Gastrocnemius medialis (tissue), 4 donors: ENCODE data around the gene PIGR.

ENCODE experiments used
- CTCF ChIP-seq, 5 experiments: fragments of 450-650 bp in 3 of 5; fragments of 200-600 bp in 2 of 5; sonication (generic) in 2 of 5; IDR thresholded peaks in 4 of 5; conservative IDR thresholded peaks in 1 of 5; 1 replicate in 4 of 5; 2 replicates in 1 of 5; pipeline ENCODE4 v1.5.1; 2016 to 2019; ENCODE audit warnings: antibody characterized with exemption in 5 of 5, mild to moderate bottlenecking in 3 of 5, moderate library complexity in 3 of 5
- POLR2A ChIP-seq, 2 donors: fragments of 450-650 bp; IDR thresholded peaks; one replicate each; pipeline ENCODE4 v1.6.1; 2017; ENCODE audit warnings: antibody characterized with exemption in 2 of 2, mild to moderate bottlenecking in 2 of 2, moderate library complexity in 2 of 2

- no peak for TF ChIP-seq CTCF (IDR thresholded peaks at IDR 0.05 in 4 of 5, conservative IDR thresholded peaks at IDR 0.05 in 1 of 5)
- TF ChIP-seq POLR2A (IDR thresholded peaks at IDR 0.05), result no peak
Observed at GRCh38 chr1:206960676-206961386, 14.6 kb upstream of the PIGR start.
